H9 (cell line): ENCODE measurements around the gene ATP8B4. TPM values are rescaled to one million over a fixed set of nuclear protein-coding genes. Genes with fewer than 3 reads are reported as not detected.
A peak's percentile ranks its signal among the peaks of the same experiment; 100 is the strongest.

ENCODE experiments used
- DNase-seq: peaks from one replicate; pipeline ENCODE4 v3.0.0-alpha.2; 2017
- H2AFZ ChIP-seq: one replicate; pipeline ENCODE4 v1.6.1; 2013; ENCODE audit warnings: mild to moderate bottlenecking, low read length, control low read depth, moderate library complexity
- H2AK5ac ChIP-seq: 2 replicates; pipeline ENCODE4 v1.6.1; 2013; ENCODE audit warnings: low read length, control low read depth, mixed read lengths; ENCODE audit not compliant: insufficient read length
- H2BK120ac ChIP-seq: one replicate; pipeline ENCODE4 v1.6.1; 2013; ENCODE audit warnings: low read depth, mild to moderate bottlenecking, low read length, control low read depth, inconsistent platforms; ENCODE audit not compliant: poor library complexity, severe bottlenecking
- H2BK12ac ChIP-seq: 2 replicates; pipeline ENCODE4 v1.6.1; 2013; ENCODE audit warnings: low read length, control low read depth, mixed read lengths, low read depth; ENCODE audit not compliant: insufficient read length
- H2BK15ac ChIP-seq: 2 replicates; pipeline ENCODE4 v1.6.1; 2013; ENCODE audit warnings: low read depth, low read length, control low read depth
- H2BK20ac ChIP-seq: one replicate; pipeline ENCODE4 v1.6.1; 2013; ENCODE audit warnings: low read depth, mild to moderate bottlenecking, low read length, control low read depth, inconsistent platforms; ENCODE audit not compliant: poor library complexity, severe bottlenecking
- H2BK5ac ChIP-seq: 2 replicates; pipeline ENCODE4 v1.6.1; 2013; ENCODE audit warnings: low read length, control low read depth, mixed read lengths; ENCODE audit not compliant: insufficient read length
- H3K14ac ChIP-seq: 2 replicates; pipeline ENCODE4 v1.6.1; 2013; ENCODE audit warnings: low read length, control low read depth; ENCODE audit not compliant: insufficient read depth
- H3K18ac ChIP-seq: 2 replicates; pipeline ENCODE4 v1.6.1; 2013; ENCODE audit warnings: low read depth, mild to moderate bottlenecking, mixed read lengths, low read length, control low read depth; ENCODE audit not compliant: insufficient read length
- H3K23ac ChIP-seq: 2 replicates; pipeline ENCODE4 v1.6.1; 2013; ENCODE audit warnings: low read length, control low read depth, mixed read lengths, low read depth; ENCODE audit not compliant: insufficient read length
- H3K23me2 ChIP-seq: 2 replicates; pipeline ENCODE4 v1.6.1; 2013; ENCODE audit warnings: low read depth, mild to moderate bottlenecking, mixed read lengths, low read length, control low read depth; ENCODE audit not compliant: insufficient read length, poor library complexity, severe bottlenecking
- H3K27ac ChIP-seq: 2 replicates; pipeline ENCODE4 v1.5.1; 2013; ENCODE audit warnings: low read length, control low read depth, mixed read lengths, low read depth; ENCODE audit not compliant: insufficient read length
- H3K27me3 ChIP-seq: 2 replicates; pipeline ENCODE4 v1.6.1; 2013; ENCODE audit warnings: low read length, control low read depth, inconsistent platforms; ENCODE audit not compliant: insufficient read depth
- H3K4ac ChIP-seq: 2 replicates; pipeline ENCODE4 v1.6.1; 2013; ENCODE audit warnings: low read depth, mild to moderate bottlenecking, control low read depth, inconsistent platforms, low read length, moderate library complexity
- H3K4me1 ChIP-seq: 2 replicates; pipeline ENCODE4 v1.6.1; 2013; ENCODE audit warnings: low read length, control low read depth, inconsistent platforms; ENCODE audit not compliant: insufficient read depth
- H3K4me2 ChIP-seq: 2 replicates; pipeline ENCODE4 v1.6.1; 2013; ENCODE audit warnings: low read length, control low read depth, mixed read lengths; ENCODE audit not compliant: insufficient read length, insufficient read depth
- H3K56ac ChIP-seq: 2 replicates; pipeline ENCODE4 v1.6.1; 2013; ENCODE audit warnings: low read depth, mild to moderate bottlenecking, mixed read lengths, low read length, control low read depth; ENCODE audit not compliant: insufficient read length
- H3K79me1 ChIP-seq: 2 replicates; pipeline ENCODE4 v1.6.1; 2013; ENCODE audit warnings: low read depth, mild to moderate bottlenecking, moderate library complexity, low read length, control low read depth, inconsistent platforms; ENCODE audit not compliant: insufficient read depth, poor library complexity, severe bottlenecking
- H3K79me2 ChIP-seq: 2 replicates; pipeline ENCODE4 v1.6.1; 2013; ENCODE audit warnings: low read length, control low read depth, inconsistent platforms; ENCODE audit not compliant: insufficient read depth
- H3K9ac ChIP-seq: 2 replicates; pipeline ENCODE4 v1.6.1; 2013; ENCODE audit warnings: low read length, control low read depth, mixed read lengths; ENCODE audit not compliant: insufficient read length; ENCODE audit errors: extremely low read depth
- H3K9me3 ChIP-seq: one replicate; pipeline ENCODE4 v1.6.1; 2013; ENCODE audit warnings: low read depth, low read length, inconsistent platforms; ENCODE audit not compliant: control insufficient read depth
- H3T11ph ChIP-seq: one replicate; pipeline ENCODE4 v1.6.1; 2013; ENCODE audit warnings: mild to moderate bottlenecking, low read length, control low read depth, inconsistent platforms
- H4K20me1 ChIP-seq: one replicate; pipeline ENCODE4 v1.6.1; 2013; ENCODE audit not compliant: control insufficient read depth, insufficient read length, insufficient read depth
- H4K5ac ChIP-seq: 2 replicates; pipeline ENCODE4 v1.6.1; 2013; ENCODE audit warnings: low read depth, mild to moderate bottlenecking, mixed read lengths, low read length, control low read depth; ENCODE audit not compliant: insufficient read length
- H4K8ac ChIP-seq: replicated peaks from 2 replicates; pipeline ENCODE4 v1.6.1; 2013; ENCODE audit warnings: low read length, control low read depth, mixed read lengths, low read depth; ENCODE audit not compliant: insufficient read length
- H4K91ac ChIP-seq: 2 replicates; pipeline ENCODE4 v1.6.1; 2013; ENCODE audit warnings: low read depth, mild to moderate bottlenecking, moderate library complexity, mixed read lengths, low read length, control low read depth; ENCODE audit not compliant: insufficient read length
- H3K27ac Mint-ChIP-seq, 3 experiments: 2 replicates in 2 of 3; 3 replicates in 1 of 3; pipeline ENCODE4 v1.8.0; 2020 to 2021; ENCODE audit warnings: mixed read lengths in 3 of 3, mild to moderate bottlenecking in 1 of 3, moderate library complexity in 1 of 3
- H3K27me3 Mint-ChIP-seq: 2 replicates; pipeline ENCODE4 v1.8.0; 2021; ENCODE audit warnings: low read depth, mild to moderate bottlenecking, moderate library complexity, mixed read lengths
- H3K36me3 Mint-ChIP-seq, 3 experiments: 2 replicates in 2 of 3; 3 replicates in 1 of 3; pipeline ENCODE4 v1.8.0; 2020 to 2021; ENCODE audit warnings: low read depth in 3 of 3, mixed read lengths in 3 of 3; ENCODE audit not compliant: insufficient read depth in 1 of 3
- H3K4me1 Mint-ChIP-seq, 2 experiments: 2 replicates each; pipeline ENCODE4 v1.8.0; 2020; ENCODE audit warnings: mixed read lengths in 2 of 2
- H3K4me3 Mint-ChIP-seq, 2 experiments: 2 replicates in 1 of 2; 3 replicates in 1 of 2; pipeline ENCODE4 v1.8.0; 2020 to 2021; ENCODE audit warnings: mild to moderate bottlenecking in 2 of 2, mixed read lengths in 2 of 2, moderate library complexity in 1 of 2
- H3K9me3 Mint-ChIP-seq, 2 experiments: 2 replicates in 1 of 2; 3 replicates in 1 of 2; pipeline ENCODE4 v1.8.0; 2020; ENCODE audit warnings: mild to moderate bottlenecking in 2 of 2, mixed read lengths in 2 of 2, moderate library complexity in 1 of 2
- CTCF ChIP-seq: fragments of 200-600 bp; sonication (generic); conservative IDR thresholded peaks from 3 replicates; pipeline ENCODE4 v1.8.0; 2021; ENCODE audit warnings: antibody characterized with exemption, mild to moderate bottlenecking
- WGBS: extraction: QIAGEN DNeasy Blood & Tissue Kit; methylation state at CpG from one replicate; pipeline ENCODE4 v1.1.7; 2013; ENCODE audit warnings: missing lambda C conversion rate, low lambda C conversion rate, mixed read lengths; ENCODE audit not compliant: insufficient read length; ENCODE audit errors: extremely low coverage; 5-methylcytosine and 5-hydroxymethylcytosine counted together
- total RNA-seq: library from RNA; stranded (reverse); gene quantifications from 2 replicates; pipeline ENCODE4 v1.2.1, GENCODE V29; 2021

ATP8B4 gene
- total RNA-seq, 1 experiment from 2014 or later = 0.52 TPM

DNA sequence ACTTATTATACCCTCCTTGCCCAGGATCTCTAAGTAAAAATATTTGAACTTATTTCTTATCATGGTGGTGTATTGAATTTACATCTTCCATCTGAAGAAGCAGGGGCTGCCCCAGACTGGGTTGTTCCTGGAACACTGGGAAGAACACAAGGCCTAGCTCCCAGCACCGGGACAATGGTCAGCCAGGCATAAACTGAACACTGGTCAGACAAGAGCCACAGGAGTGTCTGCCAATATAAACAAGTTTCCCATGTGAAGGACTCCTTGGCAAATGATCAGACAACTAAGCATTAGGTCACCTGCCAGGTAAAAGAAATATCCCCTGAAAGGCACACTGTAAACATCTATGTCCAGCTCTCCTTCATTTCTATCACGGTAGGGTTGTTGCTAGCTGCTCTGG is 172.4 kb downstream of the ATP8B4 start:
- Histone ChIP-seq H2BK5ac (no peak overlapping the region), H4K20me1 (no peaks in the 10 kb centered on the region), H2AFZ (no peak overlapping the region), H2BK20ac (no peak overlapping the region), H4K91ac (no peak overlapping the region), H2BK120ac (no peak overlapping the region), H3K4ac (no peak overlapping the region), H3K79me1 (no peaks in the 10 kb centered on the region), H3K9me3 (no peaks in the 10 kb centered on the region), H4K8ac (no peak overlapping the region), H3K23me2 (no peaks in the 10 kb centered on the region), H4K5ac (no peak overlapping the region), H3K4me1 (no peaks in the 10 kb centered on the region), H2AK5ac (no peak overlapping the region), H3K9ac (no peak overlapping the region), H3T11ph (no peak overlapping the region), H2BK12ac (no peak overlapping the region), H3K18ac (no peak overlapping the region), H3K79me2 (no peaks in the 10 kb centered on the region), H3K14ac (no peak overlapping the region), H3K23ac (no peak overlapping the region), H3K4me2 (no peak overlapping the region), H3K56ac (no peak overlapping the region), H3K27me3 (no peaks in the 10 kb centered on the region), H2BK15ac (no peak overlapping the region), H3K27ac (no peak overlapping the region)
- H3K27ac Mint-ChIP-seq = peak overlapping the region in 1 of 3 experiments; percentile 41; a peak in 1 of 7 replicates
- peaks cover 42 to 57% of the 10 kb centered on the region in 2 experiments for H3K9me3 Mint-ChIP-seq
- DNase-seq = no peak
- no peak overlapping the region for H3K4me3 Mint-ChIP-seq
- H3K36me3 Mint-ChIP-seq = peaks cover 5 to 53% (median 17%) of the 10 kb centered on the region in 3 experiments
- H3K27me3 Mint-ChIP-seq = 0 out of 2 replicates have a peak, but pooled peaks cover 2% of the 10 kb centered on the region
- no CpG with 5 or more reads among the region's 2 CpGs for WGBS
- no peak for TF ChIP-seq CTCF
- H3K4me1 Mint-ChIP-seq = no peaks in the 10 kb centered on the region
